CD4-positive, alpha-beta T cell (primary cell): ENCODE data around the gene STAC2. TPM values are rescaled to one million over a fixed set of nuclear protein-coding genes. Genes with fewer than 3 reads are reported as not detected.

Experiments
- ATAC-seq: fragments of 200-7000 bp; cut with Tn5 transposase; one replicate; pipeline ENCODE4 v1.10.0; 2022; ENCODE audit warnings: mild to moderate bottlenecking; ENCODE audit not compliant: poor library complexity
- CTCF ChIA-PET: fragments of 350-600 bp; sonication (Branson Sonifier 250); formaldehyde crosslinking; loops from one replicate; lab custom pipeline; 2021; ENCODE audit warnings: antibody characterized with exemption, inconsistent platforms; lab: Charles Lee
- POLR2A ChIA-PET: fragments of 350-600 bp; sonication (Branson Sonifier 250); formaldehyde crosslinking; loops from one replicate; lab custom pipeline; 2021; ENCODE audit warnings: antibody characterized with exemption, inconsistent platforms; lab: Charles Lee
- DNase-seq, 14 experiments: peaks; one replicate each; pipeline ENCODE4 v3.0.0-alpha.2; 2013 to 2020; ENCODE audit warnings: mixed read lengths in 2 of 14
- H3K27ac ChIP-seq, 2 donors: one replicate each; pipeline versions ENCODE4 v1.5.1 to v1.7.0; 2013; ENCODE audit warnings: low read length in 2 of 2, low read depth in 1 of 2, mild to moderate bottlenecking in 1 of 2
- H3K27me3 ChIP-seq, 2 experiments: 1 replicate in 1 of 2; 2 replicates in 1 of 2; pipeline versions ENCODE4 v1.6.1 to v1.7.0; 2013; ENCODE audit warnings: low read length in 2 of 2, control low read depth in 1 of 2, mild to moderate bottlenecking in 1 of 2, moderate library complexity in 1 of 2; ENCODE audit not compliant: insufficient read depth in 2 of 2, control insufficient read depth in 1 of 2
- H3K36me3 ChIP-seq: one replicate; pipeline ENCODE4 v1.6.1; 2013; ENCODE audit warnings: low read length, control low read depth; ENCODE audit not compliant: insufficient read depth
- H3K4me1 ChIP-seq: one replicate; pipeline ENCODE4 v1.6.1; 2013; ENCODE audit warnings: low read length, control low read depth; ENCODE audit not compliant: insufficient read depth
- H3K4me3 ChIP-seq: one replicate; pipeline ENCODE4 v1.5.1; 2013; ENCODE audit warnings: mild to moderate bottlenecking, low read length, moderate library complexity
- H3K9me3 ChIP-seq, 2 experiments: 1 replicate in 1 of 2; 2 replicates in 1 of 2; pipeline versions ENCODE4 v1.6.1 to v1.7.0; 2013; ENCODE audit warnings: low read length in 2 of 2, mild to moderate bottlenecking in 2 of 2, control low read depth in 1 of 2, moderate library complexity in 1 of 2; ENCODE audit not compliant: control insufficient read depth in 1 of 2, insufficient read depth in 1 of 2
- H3K27ac Mint-ChIP-seq: one replicate; pipeline ENCODE4 v1.8.0; 2020; ENCODE audit warnings: mixed read lengths
- H3K27me3 Mint-ChIP-seq: one replicate; pipeline ENCODE4 v1.8.0; 2021; ENCODE audit warnings: mixed read lengths
- H3K36me3 Mint-ChIP-seq: one replicate; pipeline ENCODE4 v1.8.0; 2021; ENCODE audit warnings: low read depth, mixed read lengths
- H3K4me1 Mint-ChIP-seq: one replicate; pipeline ENCODE4 v1.8.0; 2021; ENCODE audit warnings: low read depth, mixed read lengths
- H3K4me3 Mint-ChIP-seq: one replicate; pipeline ENCODE4 v1.8.0; 2020; ENCODE audit warnings: mild to moderate bottlenecking, mixed read lengths
- H3K9me3 Mint-ChIP-seq: one replicate; pipeline ENCODE4 v1.8.0; 2020; ENCODE audit warnings: mixed read lengths
- CTCF ChIP-seq: fragments of 200-600 bp; IDR thresholded peaks from one replicate; pipeline ENCODE4 v1.8.0; 2022; ENCODE audit warnings: antibody characterized with exemption, mild to moderate bottlenecking
- intact Hi-C, 2 experiments: fragments of 100-400 bp; cut with DNase I in 1 of 2; cut with micrococcal nuclease in 1 of 2; formaldehyde crosslinking; loops; one replicate each; pipeline versions ENCODE4 v1.15.1 to v1.9.0; 2023 to 2025; cut with DNase I, micrococcal nuclease
- total RNA-seq, 174 experiments: library from RNA in 2 of 174; stranded (reverse) in 2 of 174; gene quantifications; one replicate each; pipeline ENCODE4 v1.2.3 and lab custom pipeline; 2021 to 2026

The STAC2 gene
- total RNA-seq, 2 experiments from 2014 or later = not detected

- peak overlapping the region in 1 of 2 donors; percentile 50 for H3K27ac ChIP-seq
- ATAC-seq (no peak), DNase-seq (peak in 4 of 14 experiments; percentile 16 to 63 (median 44))
- no peaks in the 10 kb centered on the region for H3K9me3 ChIP-seq
- no peak for TF ChIP-seq CTCF
- H3K27ac Mint-ChIP-seq = peak overlapping the region; percentile 45
- no peaks in the 10 kb centered on the region for H3K9me3 Mint-ChIP-seq
- peaks cover 24% of the 10 kb centered on the region for H3K36me3 ChIP-seq
- H3K27me3 ChIP-seq = no peaks in the 10 kb centered on the region
- H3K4me1 Mint-ChIP-seq = peaks cover 51% of the 10 kb centered on the region
- H3K4me3 ChIP-seq = peak overlapping the region; percentile 90
- intact Hi-C loops = no loop called here
- ChIA-PET POLR2A (interaction anchor here (0.9 to 1.0 kb wide), 3 partner anchors 10 to 43 kb away, joined by 3 to 4 read pairs (median 3); no protein-coding TSS in a partner anchor), CTCF (no interaction called here)
- no peaks in the 10 kb centered on the region for H3K27me3 Mint-ChIP-seq
- peak overlapping the region; percentile 84 for H3K4me3 Mint-ChIP-seq
- peaks cover 20% of the 10 kb centered on the region for H3K36me3 Mint-ChIP-seq
- H3K4me1 ChIP-seq = peaks cover 62% of the 10 kb centered on the region
Observed at GRCh38 chr17:39195568-39196160, 30.1 kb downstream of the STAC2 start.

DNA sequence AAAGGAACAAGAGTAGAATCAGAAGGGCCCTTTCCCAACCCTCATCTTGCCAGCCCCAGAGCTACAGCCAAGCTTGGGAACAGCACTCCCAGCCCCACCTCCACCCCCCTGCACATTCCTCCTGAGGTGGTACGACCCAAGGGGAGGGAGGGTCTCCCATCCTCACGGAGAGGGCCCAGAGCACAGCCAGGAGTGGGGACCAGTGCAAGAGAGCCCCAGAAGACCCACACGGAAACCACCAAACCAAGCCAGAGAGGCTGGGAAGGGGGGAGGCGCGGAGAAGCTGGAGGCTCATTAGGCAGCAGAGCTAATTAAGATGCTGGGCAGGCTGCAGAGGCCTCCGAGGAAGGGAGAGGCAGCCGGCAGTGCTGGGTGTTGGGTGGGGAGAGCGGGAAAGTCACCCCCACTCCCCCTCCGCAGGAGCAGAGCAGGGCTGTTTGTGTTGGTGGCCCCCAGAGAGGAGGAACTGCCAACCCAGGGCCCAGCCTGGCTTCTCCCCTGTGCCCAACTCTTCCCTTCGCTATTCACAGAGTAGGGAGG lies 30.7 kb downstream of the STAC2 start:
- Mint-ChIP-seq H3K27ac (no peak overlapping the region), H3K4me3 (peak overlapping the region; percentile 44), H3K4me1 (peaks cover 47% of the 10 kb centered on the region), H3K27me3 (no peaks in the 10 kb centered on the region), H3K9me3 (no peaks in the 10 kb centered on the region), H3K36me3 (peaks cover 14% of the 10 kb centered on the region)
- no peak for DNase-seq
- intact Hi-C loops = no loop called here
- no peak for TF ChIP-seq CTCF
- ATAC-seq = no peak
- peaks cover 59% of the 10 kb centered on the region for H3K4me1 ChIP-seq
- H3K27ac ChIP-seq = no peak overlapping the region
- no peaks in the 10 kb centered on the region for H3K27me3 ChIP-seq
- no peaks in the 10 kb centered on the region for H3K9me3 ChIP-seq
- ChIA-PET POLR2A (interaction anchor here (0.9 kb wide), 2 partner anchors 10 to 43 kb away, joined by 3 to 4 read pairs; no protein-coding TSS in a partner anchor), CTCF (no interaction called here)
- no peak overlapping the region for H3K4me3 ChIP-seq
- peaks cover 30% of the 10 kb centered on the region for H3K36me3 ChIP-seq

- no peak overlapping the region for H3K27ac ChIP-seq
Observed at GRCh38 chr17:39194089-39194984, 31.4 kb downstream of the STAC2 start.

More at GRCh38 chr17:39194089-39194984, 31.4 kb downstream of the STAC2 start:
- no peak overlapping the region for H3K4me3 ChIP-seq
- Mint-ChIP-seq H3K9me3 (no peaks in the 10 kb centered on the region), H3K27me3 (no peaks in the 10 kb centered on the region), H3K36me3 (peaks cover 9% of the 10 kb centered on the region), H3K27ac (peak overlapping the region; percentile 28), H3K4me3 (peak overlapping the region; percentile 62), H3K4me1 (peaks cover 40% of the 10 kb centered on the region)
- no peak for TF ChIP-seq CTCF
- H3K27me3 ChIP-seq = no peaks in the 10 kb centered on the region
- intact Hi-C loops = no loop called here
- peaks cover 55% of the 10 kb centered on the region for H3K4me1 ChIP-seq
- peaks cover 30% of the 10 kb centered on the region for H3K36me3 ChIP-seq
- ChIA-PET POLR2A (no interaction called here), CTCF (no interaction called here)
- ATAC-seq = no peak
- H3K9me3 ChIP-seq = no peaks in the 10 kb centered on the region
- DNase-seq = peak in 1 of 14 experiments; percentile 22
